ENCODE data around the gene SIRT1.
"Not testable (repeated sequence)": the region's sequence is repeated elsewhere in the genome, so short reads cannot be mapped to it uniquely, and the experiment has no call there.

The SIRT1 gene

DNA sequence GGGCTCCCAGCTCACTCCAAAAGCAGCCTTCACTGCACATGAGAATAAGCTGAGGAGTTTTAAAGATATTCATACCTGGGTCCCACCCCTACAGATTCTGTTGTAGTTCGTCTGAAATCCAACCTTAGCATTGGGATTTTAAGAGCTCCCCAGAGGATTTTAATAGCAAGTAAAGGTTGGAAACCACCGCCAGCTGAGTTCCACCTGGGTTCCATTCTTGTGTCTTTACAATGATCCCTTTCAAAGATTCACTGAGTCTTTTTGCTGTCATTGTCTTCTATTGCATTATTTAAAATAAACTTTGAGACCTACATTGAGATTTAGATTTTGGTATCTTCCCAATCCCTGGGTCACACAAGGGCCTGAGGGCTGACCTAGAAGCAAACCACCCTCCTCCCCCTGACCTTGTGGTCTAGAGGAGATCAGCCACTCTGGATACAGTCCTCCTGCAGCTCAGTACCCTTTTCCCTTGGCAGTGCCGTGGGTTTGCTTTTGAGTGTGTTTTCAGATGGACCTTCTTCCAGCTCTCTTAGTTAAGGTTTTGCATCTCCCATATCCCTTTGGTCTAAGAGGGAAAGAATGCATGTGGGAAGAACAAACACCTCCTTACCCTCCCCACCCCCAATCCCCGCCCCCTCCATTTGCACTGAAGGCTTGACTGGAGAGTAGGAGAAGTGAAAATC, 22.6 kb upstream of the SIRT1 start:
- H3K27ac Mint-ChIP-seq: no peak overlapping the region
- H3K9me3 Mint-ChIP-seq: no peaks in the 10 kb centered on the region
- no peak for DNase-seq
- H3K36me3 Mint-ChIP-seq (ENCODE audit: low read depth): no peaks in the 10 kb centered on the region
- H3K4me1 Mint-ChIP-seq (ENCODE audit: low read depth): no peaks in the 10 kb centered on the region
- H3K27me3 Mint-ChIP-seq: no peaks in the 10 kb centered on the region
- no peak overlapping the region for H3K4me3 Mint-ChIP-seq

DNA sequence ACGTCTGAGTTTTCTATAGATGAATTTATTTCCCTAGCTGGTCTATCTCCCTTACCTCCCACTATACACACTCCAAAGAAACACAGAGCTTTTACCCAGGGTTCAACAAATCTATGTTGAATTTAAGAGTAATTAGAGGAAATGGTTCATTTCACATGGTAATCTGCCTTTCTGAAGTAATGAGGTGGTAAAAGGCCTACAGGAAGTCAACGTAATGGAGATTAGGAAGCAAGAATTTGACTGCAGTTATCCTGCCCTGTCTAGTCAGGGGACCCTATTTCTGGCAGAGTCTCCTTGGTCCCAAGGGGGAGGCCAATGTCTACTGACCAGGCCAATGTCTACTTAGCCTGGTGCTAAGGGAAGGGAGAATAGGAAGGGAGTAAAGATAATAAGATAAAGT, 21.4 kb upstream of the SIRT1 start:
- no peaks in the 10 kb centered on the region for H3K36me3 Mint-ChIP-seq (ENCODE audit: low read depth)
- no peak for DNase-seq
- H3K4me1 Mint-ChIP-seq (ENCODE audit: low read depth): no peaks in the 10 kb centered on the region
- no peaks in the 10 kb centered on the region for H3K27me3 Mint-ChIP-seq
- H3K27ac Mint-ChIP-seq: no peak overlapping the region
- no peaks in the 10 kb centered on the region for H3K9me3 Mint-ChIP-seq
- H3K4me3 Mint-ChIP-seq: no peak overlapping the region

DNA sequence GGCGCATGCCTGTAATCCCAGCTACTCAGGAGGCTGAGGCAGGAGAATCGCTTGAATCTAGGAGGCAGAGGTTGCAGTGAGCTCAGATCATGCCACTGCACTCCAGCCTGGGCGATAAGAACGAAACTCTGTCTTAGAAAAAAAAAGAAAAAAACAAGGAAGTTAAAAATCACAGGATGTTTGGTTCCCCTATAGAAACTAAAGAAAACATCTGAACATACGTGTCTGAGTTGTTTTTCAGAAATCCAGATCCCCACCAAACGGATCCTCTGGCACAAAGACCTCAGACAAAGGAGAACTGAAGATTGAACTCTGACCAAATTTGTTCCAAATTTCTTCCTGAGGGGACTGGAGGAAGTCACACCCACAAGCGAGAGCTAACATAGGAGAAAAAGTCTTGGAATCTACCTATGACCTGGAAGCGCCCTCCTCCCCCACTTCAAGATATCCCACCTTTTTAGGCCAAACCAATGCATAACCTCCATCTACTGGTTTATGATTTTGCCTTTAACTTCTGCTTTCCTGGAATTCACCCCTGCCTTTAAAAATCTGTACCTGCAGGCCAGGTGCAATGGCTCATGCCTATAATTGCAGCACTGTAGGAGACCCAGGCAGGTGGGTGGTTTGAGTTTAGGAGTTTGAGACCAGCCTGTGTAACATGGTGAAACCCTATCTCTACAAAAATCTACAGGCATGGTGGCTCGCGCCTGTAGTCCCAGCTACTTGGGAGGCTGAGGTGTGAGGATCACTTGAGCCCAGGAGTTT, 19.7 kb upstream of the SIRT1 start:
- H3K27ac Mint-ChIP-seq: no peak overlapping the region
- no peak overlapping the region for H3K4me3 Mint-ChIP-seq

DNA sequence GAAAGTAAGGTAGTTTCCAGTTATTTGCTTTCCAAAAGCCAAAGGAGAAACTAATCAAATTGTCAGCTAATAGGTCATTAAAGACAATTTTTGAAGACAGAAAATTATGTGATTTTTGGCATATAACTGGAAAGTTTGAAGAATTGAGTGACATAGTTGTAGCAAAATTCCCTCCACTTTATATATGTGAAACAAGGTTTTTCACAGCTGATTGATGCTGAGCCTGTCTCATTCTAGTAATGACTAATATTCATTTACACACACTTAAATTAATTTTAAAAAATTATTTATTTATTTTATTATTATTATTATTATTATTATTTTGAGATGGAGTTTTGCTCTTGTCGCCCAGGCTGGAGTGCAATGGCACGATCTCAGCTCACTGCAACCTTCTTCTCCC, 16.3 kb upstream of the SIRT1 start:
- H3K4me3 Mint-ChIP-seq: no peak overlapping the region
- no peaks in the 10 kb centered on the region for H3K36me3 Mint-ChIP-seq (ENCODE audit: low read depth)

More for the DNA sequence above, 19.7 kb upstream of the SIRT1 start:
- Mint-ChIP-seq H3K36me3 (ENCODE audit: low read depth) (no peaks in the 10 kb centered on the region), H3K4me1 (ENCODE audit: low read depth) (no peaks in the 10 kb centered on the region), H3K9me3 (no peaks in the 10 kb centered on the region), H3K27me3 (no peaks in the 10 kb centered on the region)
- DNase-seq: no peak

DNA sequence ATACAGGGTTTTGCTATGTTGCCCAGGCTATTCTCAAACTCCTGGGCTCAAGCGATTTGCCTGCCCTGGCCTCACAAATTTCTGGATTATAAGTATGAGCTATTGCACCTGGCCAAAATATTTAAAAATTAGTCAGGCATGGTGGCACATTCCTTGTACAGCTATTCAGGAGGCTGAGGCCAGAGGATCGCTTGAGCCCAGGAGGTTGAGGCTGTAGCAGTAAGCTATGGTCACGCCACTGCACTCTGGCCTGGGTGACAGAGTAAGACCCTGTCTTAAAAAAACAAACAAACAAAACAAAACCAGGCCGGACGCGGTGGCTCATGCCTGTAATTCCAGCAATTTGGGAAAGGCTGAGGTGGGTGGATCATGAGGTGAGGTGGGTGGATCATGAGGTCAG, 14.5 kb upstream of the SIRT1 start:
- no peak for DNase-seq
- no peak overlapping the region for H3K4me3 Mint-ChIP-seq
- H3K36me3 Mint-ChIP-seq (ENCODE audit: low read depth): no peaks in the 10 kb centered on the region
- H3K9me3 Mint-ChIP-seq: no peaks in the 10 kb centered on the region
- no peaks in the 10 kb centered on the region for H3K4me1 Mint-ChIP-seq (ENCODE audit: low read depth)
- no peaks in the 10 kb centered on the region for H3K27me3 Mint-ChIP-seq
- H3K27ac Mint-ChIP-seq: no peak overlapping the region

More for the DNA sequence above, 16.3 kb upstream of the SIRT1 start:
- Mint-ChIP-seq H3K9me3 (no peaks in the 10 kb centered on the region), H3K27ac (no peak overlapping the region), H3K27me3 (no peaks in the 10 kb centered on the region), H3K4me1 (ENCODE audit: low read depth) (no peaks in the 10 kb centered on the region)
- DNase-seq: no peak

DNA sequence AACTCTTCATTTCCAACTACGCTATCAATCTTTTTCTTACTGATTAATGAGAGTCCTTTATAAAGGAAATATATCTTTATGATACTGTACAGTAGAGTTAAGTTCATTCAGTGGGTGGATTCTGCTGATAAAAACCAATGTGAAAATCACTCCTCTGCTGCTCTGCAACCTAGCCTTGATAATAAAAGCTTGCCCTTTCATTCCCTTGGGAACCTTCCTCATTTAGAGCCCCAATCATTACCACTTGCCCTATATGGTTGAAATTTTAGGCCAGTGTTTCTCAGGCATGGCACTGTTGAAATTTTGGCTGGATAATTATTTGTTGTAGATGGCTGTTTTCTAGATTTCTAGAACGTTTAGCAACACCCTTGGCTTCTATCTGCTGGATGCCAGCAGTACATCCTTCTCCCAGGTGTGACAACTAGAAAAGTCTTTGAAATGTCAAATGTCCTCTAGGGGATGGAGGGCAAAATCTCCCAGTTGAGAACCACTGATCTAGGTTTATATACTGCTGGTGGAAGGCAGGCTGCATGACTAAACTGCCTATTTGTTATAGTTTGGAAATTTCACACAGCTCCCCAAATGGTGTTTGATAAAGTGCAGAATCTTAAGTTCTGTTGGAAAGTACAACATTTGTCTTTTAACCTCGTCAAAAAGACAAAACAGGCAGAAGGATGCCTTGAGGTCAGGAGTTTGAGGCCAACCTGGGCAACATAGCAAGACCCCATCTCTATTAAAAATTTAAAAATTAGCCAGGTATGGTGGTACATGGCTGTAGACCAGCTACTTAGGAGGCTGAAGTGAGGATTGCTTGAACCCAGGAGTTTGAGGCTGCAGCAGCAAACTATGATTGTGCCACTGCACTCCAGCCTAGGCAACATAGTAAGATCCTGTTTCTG, 8.9 kb upstream of the SIRT1 start:
- Mint-ChIP-seq H3K27ac (no peak overlapping the region), H3K4me3 (no peak overlapping the region), H3K4me1 (ENCODE audit: low read depth) (no peaks in the 10 kb centered on the region), H3K9me3 (no peaks in the 10 kb centered on the region), H3K27me3 (no peaks in the 10 kb centered on the region), H3K36me3 (ENCODE audit: low read depth) (no peaks in the 10 kb centered on the region)
- no peak for DNase-seq

DNA sequence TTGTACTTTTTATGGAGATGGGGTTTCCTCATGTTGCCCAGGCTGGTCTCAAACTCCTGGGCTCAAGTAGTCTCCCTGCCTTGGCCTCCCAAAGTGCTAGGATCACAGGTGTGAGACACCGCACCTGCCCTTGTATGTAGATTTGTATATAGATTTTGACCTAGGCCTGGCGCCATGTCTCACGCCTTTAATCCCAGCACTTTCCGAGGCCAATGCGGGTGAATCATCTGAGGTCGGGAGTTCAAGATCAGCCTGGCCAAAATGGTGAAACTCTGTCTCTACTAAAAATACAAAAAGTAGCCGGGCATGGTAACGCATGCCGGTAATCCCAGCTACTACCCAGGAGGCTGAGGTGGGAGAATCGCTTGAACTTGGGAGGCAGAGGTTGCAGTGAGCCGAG, 7.0 kb upstream of the SIRT1 start:
- not testable (repeated sequence) for H3K9me3 Mint-ChIP-seq; DNase-seq; H3K4me3 Mint-ChIP-seq; H3K36me3 Mint-ChIP-seq (ENCODE audit: low read depth); H3K4me1 Mint-ChIP-seq (ENCODE audit: low read depth); H3K27ac Mint-ChIP-seq; H3K27me3 Mint-ChIP-seq

DNA sequence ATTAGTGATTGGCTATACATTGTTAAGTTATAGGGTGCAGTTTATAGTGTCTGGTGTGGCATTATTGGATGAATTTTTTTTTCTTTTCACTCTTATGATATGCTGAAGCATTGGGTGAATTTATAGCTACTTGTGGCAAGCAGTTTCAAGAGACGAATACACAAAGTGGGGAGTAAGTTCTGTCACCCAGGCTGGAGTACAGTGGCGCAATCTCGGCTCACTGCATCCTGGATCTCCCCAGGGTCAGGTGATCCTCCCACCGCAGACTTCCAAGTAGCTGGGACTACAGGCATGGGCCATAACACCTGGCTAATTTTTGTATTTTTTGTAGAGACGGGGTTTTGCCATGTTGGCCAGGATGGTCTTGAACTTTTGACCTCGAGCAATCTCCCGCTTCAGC, 6.3 kb upstream of the SIRT1 start:
- no peak for DNase-seq
- Mint-ChIP-seq H3K4me1 (ENCODE audit: low read depth) (no peaks in the 10 kb centered on the region), H3K9me3 (no peaks in the 10 kb centered on the region), H3K27ac (no peak overlapping the region), H3K27me3 (no peaks in the 10 kb centered on the region), H3K36me3 (ENCODE audit: low read depth) (no peaks in the 10 kb centered on the region), H3K4me3 (no peak overlapping the region)

DNA sequence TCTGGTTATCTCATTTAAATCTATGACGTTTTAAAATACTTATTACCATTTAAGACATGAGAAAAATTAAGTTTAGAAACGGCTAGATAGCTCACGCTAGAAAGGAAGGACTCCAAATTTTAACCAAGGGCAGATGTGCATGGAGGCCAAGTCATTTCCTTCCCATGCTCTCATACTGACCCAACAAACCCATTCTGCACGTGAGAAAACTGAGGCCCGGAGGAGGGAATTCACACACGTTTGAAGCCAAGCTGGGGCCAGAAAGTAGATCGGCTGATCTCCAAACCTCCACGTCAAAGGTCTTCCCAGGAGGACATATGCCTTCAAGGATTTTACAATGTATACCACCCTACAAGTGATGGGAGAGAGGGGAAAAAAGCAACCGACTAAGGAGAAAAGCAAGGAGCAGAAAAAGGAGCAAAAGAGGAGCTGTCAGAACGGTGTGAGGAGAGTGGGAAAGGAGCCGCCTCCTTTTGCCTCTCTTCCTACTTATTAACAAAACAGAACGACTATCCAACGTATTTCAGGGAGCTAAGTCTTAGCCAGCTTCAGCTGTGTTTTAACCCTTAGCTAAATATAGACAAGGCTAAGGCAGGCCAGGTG, 645 bp upstream of the SIRT1 start:
- H3K27ac Mint-ChIP-seq: peak overlapping the region; percentile 94
- no peaks in the 10 kb centered on the region for H3K9me3 Mint-ChIP-seq
- peaks cover 26% of the 10 kb centered on the region for H3K4me1 Mint-ChIP-seq (ENCODE audit: low read depth)
- H3K27me3 Mint-ChIP-seq: no peaks in the 10 kb centered on the region
- H3K36me3 Mint-ChIP-seq (ENCODE audit: low read depth): peaks cover 31% of the 10 kb centered on the region
- DNase-seq: no peak
- peak overlapping the region; percentile 82 for H3K4me3 Mint-ChIP-seq

DNA sequence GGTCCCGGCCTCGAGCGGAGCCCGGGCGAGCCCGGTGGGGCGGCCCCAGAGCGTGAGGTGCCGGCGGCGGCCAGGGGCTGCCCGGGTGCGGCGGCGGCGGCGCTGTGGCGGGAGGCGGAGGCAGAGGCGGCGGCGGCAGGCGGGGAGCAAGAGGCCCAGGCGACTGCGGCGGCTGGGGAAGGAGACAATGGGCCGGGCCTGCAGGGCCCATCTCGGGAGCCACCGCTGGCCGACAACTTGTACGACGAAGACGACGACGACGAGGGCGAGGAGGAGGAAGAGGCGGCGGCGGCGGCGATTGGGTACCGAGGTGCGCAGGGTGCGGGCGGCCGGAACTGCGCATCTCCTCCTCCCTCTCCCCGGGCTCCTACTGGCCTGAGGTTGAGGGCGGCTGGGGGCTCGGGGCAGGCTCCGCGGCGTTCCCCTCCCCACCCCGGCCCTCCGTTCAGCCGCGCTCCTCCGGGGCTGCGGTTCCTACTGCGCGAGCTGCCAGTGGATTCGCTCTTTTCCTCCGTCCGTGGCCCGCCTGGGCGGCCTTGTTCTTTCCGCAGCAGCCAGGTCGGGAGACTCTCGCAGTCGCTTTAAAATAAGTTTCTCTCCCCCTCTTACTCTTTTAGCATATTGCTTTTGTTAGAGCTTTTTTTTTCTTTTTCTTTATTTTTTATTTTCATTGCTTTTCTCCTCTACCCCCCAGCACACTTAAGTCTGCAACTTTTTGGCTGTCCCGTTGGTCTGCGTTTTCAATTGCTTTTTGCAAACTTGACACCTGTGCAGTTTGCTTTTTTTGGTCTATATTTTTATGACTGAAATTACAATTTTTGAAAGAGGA, 600 bp downstream of the SIRT1 start:
- peak; percentile 86 for DNase-seq
- Mint-ChIP-seq H3K27me3 (no peaks in the 10 kb centered on the region), H3K36me3 (ENCODE audit: low read depth) (peaks cover 44% of the 10 kb centered on the region), H3K4me3 (peak overlapping the region; percentile 94), H3K27ac (peak overlapping the region; percentile 90), H3K9me3 (no peaks in the 10 kb centered on the region), H3K4me1 (ENCODE audit: low read depth) (peaks cover 35% of the 10 kb centered on the region)

DNA sequence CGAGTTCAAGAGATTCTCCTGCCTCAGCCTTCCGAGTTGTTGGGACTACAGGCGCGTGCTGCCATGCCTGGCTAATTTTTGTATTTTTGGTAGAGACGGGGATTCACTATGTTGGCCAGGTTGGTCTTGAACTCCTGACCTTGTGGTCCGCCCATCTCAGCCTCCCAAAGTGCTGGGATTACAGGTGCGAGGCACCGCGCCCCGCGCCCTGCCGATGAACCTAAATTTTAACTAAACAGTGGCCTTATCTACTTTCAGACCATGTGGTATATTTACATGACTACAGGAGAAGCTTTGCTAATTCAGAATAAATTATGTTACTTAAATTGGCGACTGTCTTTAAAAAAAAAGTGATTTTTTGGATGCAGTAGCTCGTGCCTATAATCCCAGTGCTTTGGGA, 9.2 kb downstream of the SIRT1 start:
- H3K4me3 Mint-ChIP-seq: no peak overlapping the region
- peaks cover 32% of the 10 kb centered on the region for H3K4me1 Mint-ChIP-seq (ENCODE audit: low read depth)
- no peak for DNase-seq
- H3K27ac Mint-ChIP-seq: no peak overlapping the region
- no peaks in the 10 kb centered on the region for H3K9me3 Mint-ChIP-seq
- H3K36me3 Mint-ChIP-seq (ENCODE audit: low read depth): peaks cover 89% of the 10 kb centered on the region
- no peaks in the 10 kb centered on the region for H3K27me3 Mint-ChIP-seq

DNA sequence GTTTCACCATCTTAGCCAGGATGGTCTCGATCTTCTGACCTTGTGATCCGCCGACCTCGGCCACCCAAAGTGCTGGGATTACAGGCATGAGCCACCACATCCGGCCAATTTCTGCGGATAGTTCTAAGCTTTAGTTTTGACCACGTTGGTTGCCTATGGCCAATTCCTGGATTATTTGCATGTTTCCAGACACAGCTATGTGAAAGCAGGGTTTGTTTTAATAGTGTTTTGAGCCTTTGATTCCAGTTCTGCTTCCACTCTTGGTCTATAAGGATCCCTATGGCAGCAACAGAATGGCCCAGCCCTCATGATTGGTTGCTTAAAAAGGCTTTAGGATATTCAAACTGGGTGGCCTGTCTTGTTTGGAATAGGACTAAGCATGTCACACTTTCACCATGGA, 19.1 kb downstream of the SIRT1 start:
- H3K27ac Mint-ChIP-seq: peak overlapping the region; percentile 37
- no peak overlapping the region for H3K4me3 Mint-ChIP-seq

DNA sequence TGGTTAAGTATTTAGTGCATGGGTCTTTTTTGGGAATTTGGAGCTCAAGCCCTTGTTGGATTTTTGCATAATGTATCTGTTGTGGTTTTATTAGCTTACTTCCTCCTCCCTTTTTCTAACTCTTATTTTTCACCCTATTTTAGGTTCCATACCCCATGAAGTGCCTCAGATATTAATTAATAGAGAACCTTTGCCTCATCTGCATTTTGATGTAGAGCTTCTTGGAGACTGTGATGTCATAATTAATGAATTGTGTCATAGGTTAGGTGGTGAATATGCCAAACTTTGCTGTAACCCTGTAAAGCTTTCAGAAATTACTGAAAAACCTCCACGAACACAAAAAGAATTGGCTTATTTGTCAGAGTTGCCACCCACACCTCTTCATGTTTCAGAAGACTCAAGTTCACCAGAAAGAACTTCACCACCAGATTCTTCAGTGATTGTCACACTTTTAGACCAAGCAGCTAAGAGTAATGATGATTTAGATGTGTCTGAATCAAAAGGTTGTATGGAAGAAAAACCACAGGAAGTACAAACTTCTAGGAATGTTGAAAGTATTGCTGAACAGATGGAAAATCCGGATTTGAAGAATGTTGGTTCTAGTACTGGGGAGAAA, 28.0 kb downstream of the SIRT1 start:
- Mint-ChIP-seq H3K4me1 (ENCODE audit: low read depth) (peaks cover 35% of the 10 kb centered on the region), H3K36me3 (ENCODE audit: low read depth) (peaks cover 91% of the 10 kb centered on the region), H3K9me3 (no peaks in the 10 kb centered on the region), H3K4me3 (no peak overlapping the region), H3K27me3 (no peaks in the 10 kb centered on the region), H3K27ac (peak overlapping the region; percentile 80)
- DNase-seq: no peak

More for the DNA sequence above, 19.1 kb downstream of the SIRT1 start:
- DNase-seq: no peak
- Mint-ChIP-seq H3K9me3 (no peaks in the 10 kb centered on the region), H3K4me1 (ENCODE audit: low read depth) (peaks cover 19% of the 10 kb centered on the region), H3K27me3 (no peaks in the 10 kb centered on the region), H3K36me3 (ENCODE audit: low read depth) (peaks cover 90% of the 10 kb centered on the region)
